Brain microvascular endothelial cell (primary cell): ENCODE data around the gene LDLRAD4.

Experiments
- DNase-seq: peaks from one replicate; pipeline ENCODE4 v3.0.0-alpha.2; 2020
- H3K27ac ChIP-seq: fragments of 250-450 bp; sonication (Bioruptor Pico); 2 replicates; pipeline ENCODE4 v1.5.1; 2020; ENCODE audit warnings: mild to moderate bottlenecking, moderate library complexity
- H3K27me3 ChIP-seq: fragments of 250-450 bp; sonication (Bioruptor Pico); replicated peaks from 2 replicates; pipeline ENCODE4 v1.5.1; 2020; ENCODE audit warnings: mild to moderate bottlenecking
- H3K36me3 ChIP-seq: fragments of 250-450 bp; sonication (Bioruptor Pico); replicated peaks from 2 replicates; pipeline ENCODE4 v1.5.1; 2020; ENCODE audit warnings: mild to moderate bottlenecking
- H3K4me3 ChIP-seq: 2 replicates; pipeline ENCODE4 v1.5.1; 2011; ENCODE audit warnings: low read depth, mild to moderate bottlenecking, control low read depth, low read length, moderate library complexity
- CTCF ChIP-seq: IDR thresholded peaks from 2 replicates; pipeline ENCODE4 v1.5.1; 2011; ENCODE audit warnings: low read depth, mild to moderate bottlenecking, moderate library complexity, low read length, control low read depth, inconsistent platforms; ENCODE audit errors: missing control alignments
- in situ Hi-C: cut with HindIII; loops from 2 replicates; pipeline ENCODE4 v1.10.0; 2017; ENCODE audit warnings: low sequenced_read_pairs, low pct_ligation_motif_present

LDLRAD4 gene

GRCh38 chr18:13289481-13290205 lies 71.1 kb downstream of the LDLRAD4 start:
- TF ChIP-seq CTCF, result no peak
- no peaks in the 10 kb centered on the region for H3K36me3 ChIP-seq
- DNase-seq, result no peak
- H3K27me3 ChIP-seq, result peaks cover 6% of the 10 kb centered on the region
- H3K4me3 ChIP-seq, result no peak overlapping the region
- in situ Hi-C loops, result no loop called here
- no peak overlapping the region for H3K27ac ChIP-seq

GRCh38 chr18:13290856-13291271 lies 72.3 kb downstream of the LDLRAD4 start:
- no peak overlapping the region for H3K27ac ChIP-seq
- DNase-seq, result no peak
- no peak for TF ChIP-seq CTCF
- H3K4me3 ChIP-seq, result no peak overlapping the region
- in situ Hi-C loops, result no loop called here
- no peaks in the 10 kb centered on the region for H3K27me3 ChIP-seq
- no peaks in the 10 kb centered on the region for H3K36me3 ChIP-seq

GRCh38 chr18:13291299-13291698 lies 72.7 kb downstream of the LDLRAD4 start:
- H3K36me3 ChIP-seq, result no peaks in the 10 kb centered on the region
- H3K27me3 ChIP-seq, result no peaks in the 10 kb centered on the region
- H3K4me3 ChIP-seq, result no peak overlapping the region
- DNase-seq, result no peak
- H3K27ac ChIP-seq, result no peak overlapping the region
- TF ChIP-seq CTCF, result no peak
- in situ Hi-C loops, result no loop called here

GRCh38 chr18:13291745-13292447 lies 73.3 kb downstream of the LDLRAD4 start:
- in situ Hi-C loops, result no loop called here
- TF ChIP-seq CTCF, result no peak
- DNase-seq, result no peak
- no peaks in the 10 kb centered on the region for H3K36me3 ChIP-seq
- no peak overlapping the region for H3K4me3 ChIP-seq
- no peaks in the 10 kb centered on the region for H3K27me3 ChIP-seq
- no peak overlapping the region for H3K27ac ChIP-seq

GRCh38 chr18:13292736-13293135 lies 74.2 kb downstream of the LDLRAD4 start:
- no peak for DNase-seq
- Histone ChIP-seq H3K36me3 (no peaks in the 10 kb centered on the region), H3K27ac (no peak overlapping the region), H3K4me3 (no peak overlapping the region), H3K27me3 (no peaks in the 10 kb centered on the region)
- TF ChIP-seq CTCF, result no peak
- in situ Hi-C loops, result no loop called here

GRCh38 chr18:13294309-13294708 lies 75.7 kb downstream of the LDLRAD4 start:
- no peaks in the 10 kb centered on the region for H3K27me3 ChIP-seq
- no peak for DNase-seq
- H3K4me3 ChIP-seq, result no peak overlapping the region
- in situ Hi-C loops, result no loop called here
- no peaks in the 10 kb centered on the region for H3K36me3 ChIP-seq
- no peak for TF ChIP-seq CTCF
- H3K27ac ChIP-seq, result no peak overlapping the region
